Thyroid gland (tissue), 4 donors: ENCODE results near the gene KLHL1.

Experiments
- CTCF ChIP-seq, 6 experiments: fragments of 200-600 bp in 3 of 6; fragments of 450-650 bp in 3 of 6; sonication (generic) in 3 of 6; IDR thresholded peaks; one replicate each; pipeline ENCODE4 v1.5.1; 2016 to 2019; ENCODE audit warnings: antibody characterized with exemption in 6 of 6, mild to moderate bottlenecking in 2 of 6, inconsistent platforms in 1 of 6, moderate library complexity in 1 of 6
- POLR2A ChIP-seq, 2 donors: fragments of 450-650 bp; IDR thresholded peaks; one replicate each; pipeline ENCODE4 v1.6.1; 2017; ENCODE audit warnings: antibody characterized with exemption in 2 of 2, mild to moderate bottlenecking in 2 of 2, moderate library complexity in 1 of 2

- TF ChIP-seq CTCF (IDR thresholded peaks at IDR 0.05): no peak
- no peak for TF ChIP-seq POLR2A (IDR thresholded peaks at IDR 0.05)
Measured at GRCh38 chr13:70090036-70090723, 18.1 kb downstream of the KLHL1 start.
